ENCODE results near the gene CYTH4.

CYTH4 gene

DNA sequence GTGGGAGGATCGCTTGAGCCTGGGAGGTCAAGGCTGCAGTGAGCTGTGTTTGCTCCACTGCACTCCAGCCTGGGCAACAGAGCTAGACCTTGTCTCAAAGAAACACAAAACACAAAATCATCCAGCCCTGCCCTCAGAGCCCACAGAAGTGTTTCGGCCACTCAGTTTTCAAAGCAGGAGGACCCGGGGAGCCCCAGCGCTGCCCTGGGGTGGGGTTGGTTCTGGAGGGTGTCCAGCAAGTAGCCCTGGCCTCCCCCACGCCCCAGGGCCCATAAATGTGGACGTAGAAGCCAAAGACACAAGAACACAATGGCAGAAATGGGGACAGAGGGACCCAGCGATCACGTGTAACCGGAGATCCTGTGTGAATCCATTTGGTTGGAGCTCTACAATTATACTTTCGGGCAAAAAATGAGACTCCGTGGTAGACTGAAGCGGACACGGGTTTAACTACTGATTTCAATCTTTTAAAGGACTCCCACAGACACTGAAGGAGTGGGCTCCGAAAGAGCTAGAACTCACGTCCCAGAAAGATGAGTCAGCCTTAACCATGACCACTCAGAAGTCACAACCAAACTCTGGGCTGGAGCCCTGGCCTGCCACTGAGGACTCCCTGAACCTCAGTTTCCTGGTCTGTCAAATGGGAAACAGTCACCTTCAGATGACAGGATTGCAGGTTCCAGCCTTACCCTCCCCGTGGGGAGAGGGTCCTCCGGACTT is 9.0 kb upstream of the CYTH4 start:
- peak; percentile 22 for DNase-seq

DNA sequence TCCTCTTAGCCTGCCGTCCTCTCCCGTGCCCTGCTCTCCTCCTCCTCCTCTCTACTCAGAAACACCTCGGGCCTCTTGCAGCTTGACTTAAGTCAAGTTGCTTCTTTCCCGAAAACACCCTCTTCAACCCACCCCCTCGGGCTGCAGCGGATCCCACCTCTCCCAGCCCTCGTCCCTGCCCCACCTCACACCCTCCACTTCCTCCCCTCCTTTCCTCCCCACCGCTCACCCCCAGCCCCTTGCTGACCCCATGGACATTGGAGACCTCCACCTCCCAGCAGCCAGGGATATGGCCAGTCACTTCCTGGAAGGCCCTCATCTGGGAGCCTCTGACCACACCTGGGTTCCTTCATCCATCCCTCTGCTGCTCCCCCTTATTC is 8.5 kb upstream of the CYTH4 start:
- no peak for DNase-seq

DNA sequence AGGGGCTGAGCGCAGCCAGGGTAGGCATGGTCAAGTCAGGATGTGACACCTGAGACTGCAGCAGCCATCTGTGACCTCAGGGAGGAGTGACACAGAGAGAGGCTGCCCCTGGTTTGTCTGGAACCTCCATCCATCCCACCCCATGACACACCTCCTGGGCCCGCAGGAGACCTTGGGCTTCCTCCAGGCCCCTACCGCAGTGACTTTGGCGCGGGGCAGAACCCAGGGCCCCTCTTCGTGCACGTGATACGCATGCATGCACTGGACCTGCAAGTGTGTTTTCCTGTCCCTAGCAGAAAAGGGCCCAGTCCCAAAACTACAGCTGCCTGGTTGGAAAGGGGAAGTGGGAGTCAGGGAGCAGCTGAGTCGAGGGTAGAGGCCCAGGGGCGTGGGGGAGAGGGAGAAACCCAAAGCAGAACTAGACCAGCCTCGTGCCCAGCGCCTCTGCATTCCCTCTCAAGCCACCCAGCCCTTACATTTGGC is 7.9 kb upstream of the CYTH4 start:
- no peak for DNase-seq

- DNase-seq = no peak
Observed at GRCh38 chr22:37275134-37275533, 7.2 kb upstream of the CYTH4 start.

DNA sequence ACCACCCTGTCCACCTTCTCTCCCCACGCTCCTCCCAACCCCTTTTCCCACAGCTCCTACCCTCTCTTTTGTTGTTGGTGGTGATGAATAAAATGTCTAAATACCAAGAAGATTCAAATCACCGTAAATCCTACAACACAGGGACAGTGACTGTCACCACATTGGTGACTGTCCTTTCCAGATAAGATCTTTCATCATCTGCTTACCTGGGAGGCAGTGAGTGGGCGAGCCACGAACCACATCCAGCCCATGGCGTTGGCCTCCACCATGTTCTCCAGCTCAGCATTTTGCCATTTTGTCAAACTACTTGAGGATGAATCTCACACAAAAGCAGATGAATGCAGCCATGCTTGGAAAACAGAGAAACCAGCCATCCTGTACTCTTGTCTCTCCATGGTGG is 6.7 kb upstream of the CYTH4 start:
- peak; percentile 14 for DNase-seq

DNA sequence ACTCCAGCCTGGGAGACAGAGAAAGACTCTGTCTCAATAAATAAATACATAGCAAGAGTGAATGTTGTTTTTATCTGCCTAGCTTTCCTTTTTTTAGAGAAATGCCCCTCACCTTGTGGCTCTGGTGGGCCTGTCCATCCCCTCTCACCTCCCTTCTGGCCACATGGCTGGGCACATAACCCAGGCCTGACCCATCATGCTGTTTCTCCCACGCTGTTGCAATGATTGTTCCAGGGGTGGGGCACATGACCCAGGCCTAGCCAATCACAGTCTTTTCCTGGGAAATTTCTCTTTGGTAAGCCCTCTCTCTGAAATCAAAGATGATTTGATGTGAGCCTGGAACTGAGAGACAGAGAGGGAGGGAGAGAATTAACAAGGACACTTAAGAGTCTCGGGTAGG is 5.5 kb upstream of the CYTH4 start:
- DNase-seq = no peak

DNA sequence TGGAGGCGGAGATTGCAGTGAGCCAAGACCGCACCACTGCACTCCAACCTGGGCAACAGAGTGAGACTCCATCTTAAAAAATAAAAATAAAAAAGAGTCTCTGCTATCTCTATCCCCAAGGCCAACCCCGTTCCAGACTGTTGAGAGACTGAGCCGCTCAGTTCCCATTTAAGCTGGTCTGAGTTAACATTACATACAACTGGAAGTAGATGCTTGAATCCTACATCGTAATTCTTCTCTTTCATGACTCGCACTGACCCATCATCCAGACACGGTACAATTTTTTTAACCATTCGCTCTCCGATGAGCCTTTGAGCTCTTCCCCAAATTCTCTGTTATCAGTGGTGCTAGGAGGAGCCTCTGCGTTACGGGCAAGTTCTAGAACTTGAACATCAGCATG is 4.9 kb upstream of the CYTH4 start:
- no peak for DNase-seq

GRCh38 chr22:37278261-37278660 is 4.0 kb upstream of the CYTH4 start:
- no peak for DNase-seq

GRCh38 chr22:37279331-37280181 is 2.8 kb upstream of the CYTH4 start:
- no peak for DNase-seq

GRCh38 chr22:37280718-37281117 is 1.6 kb upstream of the CYTH4 start:
- no peak for DNase-seq

DNA sequence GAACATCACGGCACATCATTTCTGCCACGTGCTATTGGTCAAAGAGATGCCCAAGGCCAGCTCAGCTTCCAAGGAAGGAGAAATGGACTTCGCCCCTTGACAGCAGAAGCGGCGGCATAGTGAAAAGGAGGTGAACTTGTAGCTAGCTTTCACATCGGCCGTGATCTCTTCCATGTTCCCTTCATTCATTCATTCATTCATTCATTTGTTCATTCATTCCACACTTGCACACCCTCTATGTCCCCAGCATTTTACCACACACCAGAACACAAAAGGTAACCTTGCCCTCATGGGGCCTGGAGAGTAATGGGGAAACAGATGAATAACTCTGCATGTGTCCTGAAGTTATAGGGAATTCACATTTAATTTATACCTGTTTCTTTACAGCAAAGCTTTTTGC is 1.1 kb upstream of the CYTH4 start:
- DNase-seq = no peak

- DNase-seq = peak; percentile 11
Observed at GRCh38 chr22:37281646-37282384, 493 bp upstream of the CYTH4 start.

GRCh38 chr22:37283393-37283937 is 1.2 kb downstream of the CYTH4 start:
- peak; percentile 22 for DNase-seq

DNA sequence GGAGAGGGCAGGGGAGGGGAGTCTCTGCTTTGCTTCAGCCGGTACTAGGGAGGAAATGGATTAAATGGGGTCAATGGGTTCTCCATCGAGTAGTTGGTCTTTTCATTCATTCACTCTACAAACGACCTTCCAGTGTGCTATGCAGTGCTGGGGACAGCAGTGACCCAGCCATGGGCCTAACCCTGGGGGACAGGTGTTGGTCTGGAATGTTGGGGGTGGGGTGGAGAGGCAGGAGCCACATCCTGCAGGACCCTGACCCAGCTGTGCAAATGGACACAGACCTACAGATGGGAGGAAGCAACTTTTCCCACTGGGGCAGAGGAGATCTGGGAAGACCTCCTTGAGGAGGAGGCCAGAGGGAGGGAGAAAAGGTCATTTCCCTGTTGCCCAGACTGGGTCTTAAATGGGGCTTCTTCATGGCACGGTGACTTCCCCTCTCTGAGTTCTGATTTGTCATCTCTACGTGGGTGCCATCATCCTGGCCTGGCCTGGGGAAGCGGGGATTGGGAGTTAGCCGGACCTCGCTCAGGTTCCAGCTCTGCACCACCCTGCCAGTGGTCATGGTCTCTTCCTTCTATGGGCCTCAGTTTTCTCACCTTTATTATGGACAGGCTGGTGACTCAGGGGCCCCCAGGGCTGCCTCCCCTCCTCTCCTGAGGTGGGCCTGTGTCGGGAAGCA is 2.0 kb downstream of the CYTH4 start:
- no peak for DNase-seq

- peak; percentile 20 for DNase-seq
Observed at GRCh38 chr22:37284805-37285355, 2.6 kb downstream of the CYTH4 start.

DNA sequence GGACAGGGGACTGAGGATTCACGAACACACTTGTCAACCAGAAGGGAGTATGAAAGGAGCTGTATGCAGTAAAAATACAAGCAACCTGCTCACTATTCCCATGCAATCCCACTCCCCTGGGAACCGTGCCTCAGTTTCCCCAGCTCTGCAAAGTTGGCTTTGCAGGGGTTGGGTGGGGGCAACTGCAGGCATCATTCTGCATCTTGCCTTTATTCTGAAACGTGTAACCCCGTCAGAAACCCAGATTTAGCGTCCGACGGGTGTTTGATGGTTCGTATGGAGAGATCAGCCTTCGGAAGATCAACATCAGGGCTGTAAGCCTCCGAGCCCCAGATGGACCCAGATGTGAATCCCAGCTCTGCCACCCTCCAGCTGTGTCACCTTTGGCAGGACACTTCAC is 3.6 kb downstream of the CYTH4 start:
- DNase-seq = no peak

GRCh38 chr22:37287550-37287951 is 5.2 kb downstream of the CYTH4 start:
- no peak for DNase-seq

DNA sequence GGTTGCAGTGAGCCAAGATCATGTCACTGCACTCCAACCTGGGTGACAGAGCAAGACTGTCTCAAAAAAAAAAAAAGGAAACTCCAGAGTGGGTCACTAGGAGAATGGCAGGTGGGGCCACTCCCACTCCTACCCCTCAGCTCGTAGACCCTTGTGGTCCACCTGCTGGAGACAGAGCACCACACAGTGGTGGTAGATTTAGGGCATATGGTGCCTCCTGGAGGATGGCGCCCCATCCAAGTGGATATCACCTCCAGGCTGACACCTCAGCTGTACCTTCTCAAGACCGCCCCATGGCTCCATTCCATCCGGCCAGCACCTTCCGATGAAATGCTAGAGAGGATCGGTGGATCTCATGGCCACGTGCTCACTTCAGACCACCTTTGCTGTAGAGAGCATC is 6.2 kb downstream of the CYTH4 start:
- DNase-seq = no peak

- no peak for DNase-seq
Observed at GRCh38 chr22:37289156-37289735, 6.9 kb downstream of the CYTH4 start.

- no peak for DNase-seq
Observed at GRCh38 chr22:37290737-37291136, 8.4 kb downstream of the CYTH4 start.

GRCh38 chr22:37291559-37292298 is 9.4 kb downstream of the CYTH4 start:
- no peak for DNase-seq
